ENCODE measurements around the gene NTSR1. TPM values are rescaled to one million over a fixed set of nuclear protein-coding genes. Genes with fewer than 3 reads are reported as not detected.

Gene NTSR1
- total and polyA plus RNA-seq, 7 experiments from 2014 or later, result 0.11 to 0.78 (median 0.14) TPM; not detected in 3

DNA sequence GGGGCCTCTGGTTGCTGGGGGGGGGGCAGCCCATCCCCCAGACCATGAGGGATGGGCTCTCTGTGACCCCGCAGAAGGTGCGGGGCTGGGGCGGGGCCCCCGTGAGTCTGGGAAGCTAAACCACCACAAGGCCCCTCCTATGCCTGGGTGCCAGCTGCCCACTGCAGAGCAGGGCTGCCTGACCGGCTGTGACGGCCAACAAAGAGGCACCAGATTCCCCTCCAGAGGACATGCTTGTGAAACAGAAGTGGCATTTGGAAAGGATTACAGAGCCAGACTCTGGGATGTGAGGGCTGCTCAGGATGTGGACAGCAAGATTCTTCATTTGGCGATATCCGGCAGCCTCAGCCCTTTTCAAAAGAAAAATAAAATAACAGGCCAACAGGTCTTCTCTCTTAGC lies 16.5 kb upstream of the NTSR1 start:
- Mint-ChIP-seq H3K4me3 (no peak overlapping the region), H3K9me3 (no peaks in the 10 kb centered on the region), H3K27me3 (peaks cover 0 to 5% (median 3%) of the 10 kb centered on the region in 5 donors), H3K4me1 (peaks cover 0 to 6% (median 2%) of the 10 kb centered on the region in 7 donors), H3K27ac (no peak overlapping the region), H3K36me3 (no peaks in the 10 kb centered on the region)
- intact Hi-C loops (cut with micrococcal nuclease), result no loop called here
- H3K9me3 ChIP-seq (ENCODE audit: control insufficient read depth in 2 of 3, low read length in 3 of 3), result no peaks in the 10 kb centered on the region
- ATAC-seq (no peak), DNase-seq (no peak)
- no peak overlapping the region for H3K27ac ChIP-seq (ENCODE audit: low read depth, low read length)
- no peaks in the 10 kb centered on the region for H3K4me1 ChIP-seq (ENCODE audit: control insufficient read depth in 2 of 2, insufficient read depth in 2 of 2, low read length in 2 of 2)
- H3K4me3 ChIP-seq (ENCODE audit: low read length), result no peak overlapping the region
- no peaks in the 10 kb centered on the region for H3K27me3 ChIP-seq (ENCODE audit: control insufficient read depth in 2 of 2, insufficient read depth in 2 of 2, low read length in 2 of 2)
- H3K36me3 ChIP-seq (ENCODE audit: control insufficient read depth in 2 of 3, insufficient read depth in 3 of 3, low read length in 3 of 3), result no peaks in the 10 kb centered on the region
- CTCF ChIA-PET, result no interaction called here
- POLR2A ChIA-PET, result no interaction called here

DNA sequence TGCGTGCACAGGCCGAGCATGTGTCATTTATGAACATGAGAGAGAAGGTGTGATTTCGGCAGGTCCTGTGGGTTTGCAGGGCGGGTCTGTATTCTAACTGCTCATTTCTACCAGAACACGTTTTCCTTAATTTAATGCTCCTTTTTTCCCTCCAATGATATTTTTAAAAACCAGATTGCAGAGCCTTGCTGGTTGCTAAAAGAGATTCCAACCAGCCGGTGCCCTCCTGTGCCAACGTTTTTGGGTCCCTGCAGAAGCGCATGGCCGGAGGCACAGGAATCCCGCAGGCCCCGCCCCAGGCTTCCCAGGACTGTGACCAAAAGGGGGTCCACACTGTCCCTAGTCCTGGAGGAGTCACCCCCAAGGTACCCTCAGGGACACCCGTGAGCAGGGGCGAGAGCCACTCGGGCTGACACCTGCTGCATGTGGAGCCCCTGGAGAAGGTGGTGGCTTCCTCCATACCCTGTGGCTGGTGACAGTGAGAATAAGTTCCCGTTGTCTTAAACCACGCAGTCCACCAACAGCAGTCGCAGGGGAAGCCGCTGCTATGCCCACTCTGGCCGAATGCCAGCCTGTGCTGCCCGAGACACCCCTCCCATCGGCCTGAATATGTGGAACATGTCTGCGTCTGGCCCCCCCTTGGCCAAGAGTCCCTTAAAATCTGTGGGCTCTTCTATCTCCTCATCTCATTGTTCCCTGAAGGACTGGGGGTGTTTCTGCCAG lies 15.7 kb upstream of the NTSR1 start:
- H3K4me3 ChIP-seq (ENCODE audit: low read length), result no peak overlapping the region
- no peaks in the 10 kb centered on the region for H3K27me3 ChIP-seq (ENCODE audit: control insufficient read depth in 2 of 2, insufficient read depth in 2 of 2, low read length in 2 of 2)
- Mint-ChIP-seq H3K9me3 (no peaks in the 10 kb centered on the region), H3K4me3 (no peak overlapping the region), H3K27ac (no peak overlapping the region), H3K36me3 (no peaks in the 10 kb centered on the region), H3K27me3 (peaks cover 0 to 5% (median 5%) of the 10 kb centered on the region in 5 donors), H3K4me1 (peaks cover 0 to 6% (median 2%) of the 10 kb centered on the region in 7 donors)
- ATAC-seq, result peak; percentile 29
- DNase-seq, result no peak
- H3K36me3 ChIP-seq (ENCODE audit: control insufficient read depth in 2 of 3, insufficient read depth in 3 of 3, low read length in 3 of 3), result no peaks in the 10 kb centered on the region
- H3K9me3 ChIP-seq (ENCODE audit: control insufficient read depth in 2 of 3, low read length in 3 of 3), result no peaks in the 10 kb centered on the region
- intact Hi-C loops (cut with micrococcal nuclease), result no loop called here
- H3K4me1 ChIP-seq (ENCODE audit: control insufficient read depth in 2 of 2, insufficient read depth in 2 of 2, low read length in 2 of 2), result no peaks in the 10 kb centered on the region
- no peak overlapping the region for H3K27ac ChIP-seq (ENCODE audit: low read depth, low read length)
- CTCF ChIA-PET, result no interaction called here
- POLR2A ChIA-PET, result no interaction called here

DNA sequence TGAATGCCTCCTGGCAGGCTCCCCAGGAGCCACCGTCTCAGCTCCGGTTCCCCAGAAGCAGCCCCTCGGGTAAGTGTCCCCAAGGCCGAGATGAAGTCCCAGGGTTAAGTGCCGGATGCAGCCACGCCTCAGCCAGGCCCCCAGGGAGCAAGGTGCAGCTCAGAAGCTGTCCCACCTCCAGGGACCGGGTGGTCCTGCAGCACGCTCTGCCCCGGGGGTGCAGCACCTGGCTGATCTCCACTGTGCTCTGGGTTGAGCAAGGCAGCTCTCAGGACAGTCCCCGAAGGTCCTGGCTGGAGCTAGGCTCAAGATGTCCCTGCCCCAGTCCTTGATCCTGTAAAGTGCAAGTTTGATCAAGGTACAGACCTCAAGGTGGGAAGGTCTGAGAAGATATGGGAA lies 15.1 kb upstream of the NTSR1 start:
- Histone ChIP-seq H3K27me3 (ENCODE audit: control insufficient read depth in 2 of 2, insufficient read depth in 2 of 2, low read length in 2 of 2) (no peaks in the 10 kb centered on the region), H3K27ac (ENCODE audit: low read depth, low read length) (no peak overlapping the region), H3K4me1 (ENCODE audit: control insufficient read depth in 2 of 2, insufficient read depth in 2 of 2, low read length in 2 of 2) (no peaks in the 10 kb centered on the region), H3K36me3 (ENCODE audit: control insufficient read depth in 2 of 3, insufficient read depth in 3 of 3, low read length in 3 of 3) (no peaks in the 10 kb centered on the region), H3K9me3 (ENCODE audit: control insufficient read depth in 2 of 3, low read length in 3 of 3) (no peaks in the 10 kb centered on the region), H3K4me3 (ENCODE audit: low read length) (no peak overlapping the region)
- Mint-ChIP-seq H3K27ac (no peak overlapping the region), H3K36me3 (no peaks in the 10 kb centered on the region), H3K4me1 (peaks cover 0 to 6% (median 2%) of the 10 kb centered on the region in 7 donors), H3K4me3 (no peak overlapping the region), H3K9me3 (no peaks in the 10 kb centered on the region), H3K27me3 (peaks cover 0 to 5% (median 5%) of the 10 kb centered on the region in 5 donors)
- ATAC-seq (no peak), DNase-seq (no peak)
- POLR2A ChIA-PET, result no interaction called here
- intact Hi-C loops (cut with micrococcal nuclease), result no loop called here
- CTCF ChIA-PET, result no interaction called here

DNA sequence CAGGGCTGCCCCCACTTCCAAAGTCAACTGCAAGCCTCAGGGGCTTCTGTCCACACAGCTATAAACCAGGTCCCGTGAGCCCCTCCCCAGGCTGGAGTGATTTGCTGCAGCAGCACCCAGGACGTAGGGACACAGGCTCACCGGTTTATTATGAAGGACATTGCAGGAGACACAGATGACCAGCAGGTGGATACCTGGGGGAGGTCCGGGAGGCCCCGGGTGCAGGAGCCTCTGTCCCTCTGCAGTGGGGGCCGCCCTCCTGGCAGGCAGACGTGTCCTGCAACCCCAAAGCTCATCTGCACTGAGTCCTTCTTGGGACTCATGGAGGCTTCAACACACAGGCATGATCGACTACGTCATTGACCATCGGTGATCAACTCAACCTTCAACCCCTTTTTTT lies 14.5 kb upstream of the NTSR1 start:
- no peaks in the 10 kb centered on the region for H3K9me3 Mint-ChIP-seq
- no peak overlapping the region for H3K27ac Mint-ChIP-seq
- peaks cover 0 to 6% (median 2%) of the 10 kb centered on the region in 7 donors for H3K4me1 Mint-ChIP-seq
- Histone ChIP-seq H3K36me3 (ENCODE audit: control insufficient read depth in 2 of 3, insufficient read depth in 3 of 3, low read length in 3 of 3) (no peaks in the 10 kb centered on the region), H3K27ac (ENCODE audit: low read depth, low read length) (no peak overlapping the region), H3K4me1 (ENCODE audit: control insufficient read depth in 2 of 2, insufficient read depth in 2 of 2, low read length in 2 of 2) (no peaks in the 10 kb centered on the region), H3K27me3 (ENCODE audit: control insufficient read depth in 2 of 2, insufficient read depth in 2 of 2, low read length in 2 of 2) (no peaks in the 10 kb centered on the region), H3K9me3 (ENCODE audit: control insufficient read depth in 2 of 3, low read length in 3 of 3) (no peaks in the 10 kb centered on the region), H3K4me3 (ENCODE audit: low read length) (no peak overlapping the region)
- H3K4me3 Mint-ChIP-seq, result no peak overlapping the region
- ATAC-seq, result no peak
- no peaks in the 10 kb centered on the region for H3K36me3 Mint-ChIP-seq
- H3K27me3 Mint-ChIP-seq, result peaks cover 0 to 5% (median 5%) of the 10 kb centered on the region in 5 donors
- POLR2A ChIA-PET, result no interaction called here
- DNase-seq, result no peak
- intact Hi-C loops (cut with micrococcal nuclease), result no loop called here
- CTCF ChIA-PET, result no interaction called here

DNA sequence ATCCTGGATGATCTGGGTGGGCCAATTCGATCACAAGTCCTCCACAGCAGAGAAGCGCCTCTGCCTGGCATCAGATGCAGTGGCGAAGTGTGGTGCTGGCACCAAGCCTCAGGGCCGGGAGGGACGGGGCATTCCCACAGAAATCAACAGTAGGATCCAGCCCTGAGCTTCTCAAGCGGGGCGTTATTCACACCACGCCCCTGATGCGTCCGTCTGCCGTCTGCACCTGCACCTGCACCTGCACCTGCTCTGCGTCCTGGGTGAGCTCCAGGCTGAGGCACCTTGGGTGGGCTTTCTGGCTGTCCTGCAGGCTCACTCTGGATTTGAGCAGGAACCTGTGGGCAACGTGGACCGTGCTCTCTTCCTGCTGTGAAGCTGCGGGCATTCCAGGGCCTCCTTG lies 13.8 kb upstream of the NTSR1 start:
- H3K36me3 Mint-ChIP-seq, result no peaks in the 10 kb centered on the region
- H3K4me1 ChIP-seq (ENCODE audit: control insufficient read depth in 2 of 2, insufficient read depth in 2 of 2, low read length in 2 of 2), result no peaks in the 10 kb centered on the region
- H3K27ac Mint-ChIP-seq, result peak overlapping the region in 1 of 9 donors; percentile 19
- H3K36me3 ChIP-seq (ENCODE audit: control insufficient read depth in 2 of 3, insufficient read depth in 3 of 3, low read length in 3 of 3), result no peaks in the 10 kb centered on the region
- DNase-seq (no peak), ATAC-seq (no peak)
- ChIA-PET CTCF (no interaction called here), POLR2A (no interaction called here)
- H3K9me3 Mint-ChIP-seq, result no peaks in the 10 kb centered on the region
- H3K9me3 ChIP-seq (ENCODE audit: control insufficient read depth in 2 of 3, low read length in 3 of 3), result no peaks in the 10 kb centered on the region
- H3K27ac ChIP-seq (ENCODE audit: low read depth, low read length), result no peak overlapping the region
- H3K4me1 Mint-ChIP-seq, result peaks cover 0 to 6% (median 2%) of the 10 kb centered on the region in 7 donors
- no peak overlapping the region for H3K4me3 ChIP-seq (ENCODE audit: low read length)
- H3K27me3 Mint-ChIP-seq, result peaks cover 0 to 5% (median 5%) of the 10 kb centered on the region in 5 donors
- intact Hi-C loops (cut with micrococcal nuclease), result no loop called here
- no peaks in the 10 kb centered on the region for H3K27me3 ChIP-seq (ENCODE audit: control insufficient read depth in 2 of 2, insufficient read depth in 2 of 2, low read length in 2 of 2)
- no peak overlapping the region for H3K4me3 Mint-ChIP-seq

DNA sequence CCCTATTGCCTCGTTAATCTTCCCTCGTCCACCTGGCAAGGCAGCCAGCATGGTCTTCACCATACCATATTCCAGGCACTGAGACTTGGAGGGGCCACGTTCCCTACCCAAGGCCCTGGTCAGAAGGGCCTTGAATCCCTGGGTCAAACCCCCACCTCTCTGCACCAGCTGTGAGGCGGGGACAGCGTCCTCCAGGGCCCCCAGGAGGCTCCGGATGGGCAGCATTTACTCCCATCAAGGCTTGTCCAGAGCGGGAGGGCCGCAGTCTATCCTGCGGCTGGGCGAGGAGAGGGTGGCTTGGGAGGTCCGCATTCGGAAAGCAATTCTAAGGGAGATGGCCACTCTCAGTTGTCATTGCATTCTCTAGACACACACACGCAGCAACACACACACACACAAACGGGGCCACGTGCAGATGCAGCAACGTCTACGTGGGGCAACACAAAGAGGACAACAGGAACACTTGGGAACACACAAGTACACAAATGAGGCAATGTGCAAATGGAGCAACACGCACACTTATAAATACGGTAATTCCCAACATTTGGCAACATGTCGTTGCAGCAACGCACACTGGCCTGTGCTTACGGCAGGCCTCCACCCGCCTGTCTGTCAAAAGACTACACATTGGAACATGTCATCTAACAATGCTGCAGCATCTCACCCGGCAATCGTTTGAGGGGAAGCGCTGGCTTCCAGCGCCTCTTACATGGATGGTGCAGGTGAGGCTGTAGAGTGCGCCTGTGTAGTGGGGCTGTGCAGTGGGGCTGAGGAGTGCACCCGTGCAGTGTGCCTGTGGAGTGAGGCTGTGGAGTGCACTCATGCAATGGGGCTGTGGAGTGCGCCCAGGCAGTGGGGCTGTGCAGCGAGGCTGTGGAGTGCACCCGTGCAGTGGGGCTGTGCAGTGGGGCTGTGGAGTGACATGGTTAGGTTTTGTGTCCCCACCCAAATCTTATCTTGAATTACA lies 12.9 kb upstream of the NTSR1 start:
- Histone ChIP-seq H3K9me3 (ENCODE audit: control insufficient read depth in 2 of 3, low read length in 3 of 3) (no peaks in the 10 kb centered on the region), H3K4me3 (ENCODE audit: low read length) (no peak overlapping the region), H3K4me1 (ENCODE audit: control insufficient read depth in 2 of 2, insufficient read depth in 2 of 2, low read length in 2 of 2) (no peaks in the 10 kb centered on the region), H3K36me3 (ENCODE audit: control insufficient read depth in 2 of 3, insufficient read depth in 3 of 3, low read length in 3 of 3) (no peaks in the 10 kb centered on the region), H3K27ac (ENCODE audit: low read depth, low read length) (no peak overlapping the region), H3K27me3 (ENCODE audit: control insufficient read depth in 2 of 2, insufficient read depth in 2 of 2, low read length in 2 of 2) (no peaks in the 10 kb centered on the region)
- H3K27me3 Mint-ChIP-seq, result peaks cover 0 to 5% (median 5%) of the 10 kb centered on the region in 5 donors
- H3K27ac Mint-ChIP-seq, result no peak overlapping the region
- ATAC-seq (no peak), DNase-seq (no peak)
- H3K9me3 Mint-ChIP-seq, result no peaks in the 10 kb centered on the region
- POLR2A ChIA-PET, result no interaction called here
- CTCF ChIA-PET, result no interaction called here
- H3K36me3 Mint-ChIP-seq, result no peaks in the 10 kb centered on the region
- H3K4me1 Mint-ChIP-seq, result peaks cover 0 to 4% (median 2%) of the 10 kb centered on the region in 7 donors
- intact Hi-C loops (cut with micrococcal nuclease), result no loop called here
- no peak overlapping the region for H3K4me3 Mint-ChIP-seq

Measured in naive thymus-derived CD4-positive, alpha-beta T cell (primary cell).